Fibroblast of skin of abdomen (primary cell): ENCODE results near the gene CTDSP2.
A peak's percentile ranks its signal among the peaks of the same experiment; 100 is the strongest.

ENCODE experiments used
- DNase-seq: peaks from one replicate; pipeline ENCODE4 v3.0.0-alpha.2; 2013

Gene CTDSP2

DNA sequence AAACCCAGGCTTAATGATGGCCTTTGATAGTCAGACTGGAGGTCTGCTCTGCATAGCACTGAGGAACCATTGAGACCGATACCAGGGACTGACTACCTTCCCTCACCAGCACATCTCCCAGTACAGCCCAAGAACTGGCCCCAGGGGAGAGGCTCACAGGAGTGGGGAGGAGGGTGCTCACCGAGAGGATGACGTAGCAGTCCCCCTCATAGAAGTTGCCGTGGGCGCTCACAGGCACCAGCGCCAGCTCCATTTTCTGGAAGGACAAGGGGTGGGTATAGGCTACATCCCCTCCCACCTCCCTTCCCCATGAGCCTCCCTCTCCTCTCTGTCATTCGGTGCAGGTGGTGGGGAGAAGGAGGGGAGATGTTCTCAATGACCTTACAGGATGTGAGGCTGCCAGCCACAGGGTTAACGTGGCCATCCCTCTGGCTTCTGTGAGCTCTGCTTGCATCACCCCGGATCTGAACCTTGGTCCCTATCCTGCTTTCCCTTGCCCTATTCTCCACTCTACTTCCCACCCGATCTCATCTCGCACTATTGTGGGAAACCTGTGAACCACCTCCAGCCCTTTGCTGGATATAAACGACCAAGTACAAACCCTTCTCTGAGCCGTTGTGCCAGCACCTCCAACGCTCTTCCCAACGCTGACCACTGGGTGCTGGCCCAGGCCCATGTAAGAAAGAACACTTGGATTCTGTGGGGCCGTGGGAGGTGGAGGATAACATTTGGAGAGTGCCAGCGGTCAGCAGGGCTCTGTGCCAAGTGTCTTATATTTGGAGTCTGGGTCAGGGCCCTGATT is 32.4 kb downstream of the CTDSP2 start:
- no peak for DNase-seq

DNA sequence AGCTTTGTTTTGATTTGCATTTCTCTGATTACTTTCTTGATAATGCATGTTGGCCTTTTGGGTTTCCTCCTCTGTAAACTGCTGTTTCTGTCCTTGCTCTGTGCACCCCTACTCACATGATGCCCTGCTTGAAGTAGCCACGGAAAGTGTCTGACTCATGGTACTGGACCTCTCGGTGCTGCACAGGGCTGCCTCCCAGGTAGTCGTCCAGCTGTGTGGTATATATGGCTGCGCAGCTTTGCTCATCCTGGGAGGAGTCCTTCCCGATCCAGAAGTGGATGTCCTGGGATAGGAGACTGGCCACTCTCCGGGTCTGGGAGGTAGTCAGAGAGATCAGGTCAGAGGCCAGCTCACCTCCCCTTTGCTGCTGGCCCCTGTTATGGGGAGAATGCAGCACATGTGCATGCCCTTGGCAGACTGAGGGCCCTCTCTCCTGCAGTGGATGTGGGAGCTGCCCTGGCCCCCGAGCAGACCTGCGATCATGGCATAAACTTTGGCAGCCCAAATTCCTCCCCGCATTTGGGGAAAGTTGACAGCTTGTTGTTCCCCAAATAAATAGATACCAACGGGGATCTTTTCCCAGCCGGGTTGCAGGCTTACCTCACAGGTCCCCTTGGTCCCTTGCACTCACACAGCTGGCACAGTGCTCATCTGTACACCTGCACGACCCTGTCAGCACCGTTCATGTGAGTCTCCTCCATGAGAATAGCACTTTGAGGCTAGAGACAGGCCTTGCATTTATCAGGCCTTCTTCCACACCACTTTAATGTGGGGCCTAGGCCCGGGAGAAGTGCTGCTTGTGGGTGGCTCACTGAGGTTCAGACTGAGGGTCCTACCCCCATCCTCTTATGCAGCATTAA is 33.2 kb downstream of the CTDSP2 start:
- DNase-seq = no peak

DNA sequence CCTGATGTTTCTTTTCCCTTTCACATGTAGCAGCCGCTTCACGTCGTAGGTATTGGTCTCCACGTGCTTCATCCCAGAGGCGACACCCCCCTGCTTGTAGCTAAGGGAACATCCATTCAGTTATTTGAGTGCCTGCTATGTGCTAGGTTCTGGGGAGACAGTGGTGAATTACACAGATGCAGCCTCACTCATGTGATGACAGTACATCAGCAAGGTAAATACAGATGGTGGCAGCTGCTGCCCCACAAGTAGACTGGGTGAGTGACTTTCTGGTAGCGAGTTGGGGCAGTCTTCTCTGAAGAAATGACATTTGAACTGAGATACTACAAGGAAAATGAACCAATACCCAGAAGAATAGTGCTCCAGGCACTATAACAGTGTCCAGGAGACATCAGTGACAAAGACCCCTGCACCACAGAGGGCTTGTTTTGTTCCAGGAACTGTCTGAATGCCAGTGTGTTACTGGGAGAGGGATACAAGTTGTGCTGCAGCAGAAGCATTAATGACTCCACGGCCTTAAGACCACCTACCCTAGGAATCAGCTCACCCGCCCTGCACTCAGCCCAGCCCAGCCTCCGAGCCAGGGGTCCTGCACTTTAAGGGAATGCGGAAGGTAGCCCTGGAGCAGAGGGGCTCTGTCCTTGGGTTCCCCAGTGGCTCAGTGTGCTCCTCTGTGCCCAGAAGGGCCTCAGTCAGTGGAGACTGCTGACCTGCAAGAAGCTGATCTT is 35.3 kb downstream of the CTDSP2 start:
- no peak for DNase-seq

DNA sequence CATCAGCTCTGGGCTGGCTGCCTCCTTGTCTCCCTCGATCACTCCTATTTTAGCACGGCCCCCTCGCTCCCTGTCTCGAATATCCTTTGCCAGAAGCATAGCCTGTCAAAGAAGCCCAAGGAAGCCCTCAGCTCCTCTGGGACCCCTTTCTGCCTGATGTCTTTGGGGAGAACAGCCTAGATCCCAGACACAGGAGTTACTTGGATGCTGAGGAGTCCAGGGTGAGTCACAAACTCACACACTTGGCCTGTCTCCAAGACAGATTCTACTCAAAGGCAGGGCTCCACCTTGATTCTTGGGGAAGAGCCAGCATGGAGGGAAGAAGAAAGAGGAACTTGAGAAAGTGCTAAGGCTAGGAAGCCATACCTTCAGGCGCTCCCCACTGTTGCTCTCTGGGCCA is 36.1 kb downstream of the CTDSP2 start:
- peak; percentile 64 for DNase-seq

DNA sequence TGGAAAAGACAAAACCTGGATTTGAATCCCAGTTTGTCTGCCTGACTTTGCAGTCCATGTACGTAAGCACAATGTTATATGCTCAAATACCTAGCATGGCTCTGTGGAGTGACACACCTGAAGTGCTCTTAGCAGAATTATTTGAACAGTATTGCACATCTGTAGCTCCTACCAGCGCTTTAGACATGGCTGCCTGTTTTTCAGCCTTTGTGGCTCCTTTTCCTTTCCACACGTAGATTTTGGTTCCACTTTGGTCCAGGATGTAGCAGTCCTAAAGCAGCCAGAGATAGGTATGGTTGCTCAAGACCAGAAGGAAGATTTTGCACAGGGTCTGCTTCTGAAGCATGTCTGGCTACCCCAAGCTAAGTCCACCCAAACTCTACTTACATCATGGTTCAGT is 37.1 kb downstream of the CTDSP2 start:
- DNase-seq = no peak

DNA sequence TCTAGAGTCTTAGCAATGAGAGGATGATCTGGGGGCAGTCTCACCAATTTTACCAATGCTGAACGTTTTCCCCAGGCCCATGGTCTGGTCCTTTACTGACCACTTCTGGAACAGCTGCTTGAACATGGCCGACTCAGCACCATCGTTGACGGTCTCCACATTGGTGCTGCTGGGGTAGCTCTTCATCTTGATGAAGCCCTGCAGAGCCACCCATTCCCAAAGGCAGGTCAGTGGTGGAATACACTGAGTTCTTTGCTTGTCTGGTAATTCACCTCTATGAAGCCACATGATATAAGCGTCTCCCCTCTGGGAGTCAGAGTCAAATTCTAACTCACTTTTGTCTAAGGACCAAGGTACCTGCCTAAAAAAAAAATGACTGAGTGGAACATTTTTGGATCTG is 38.2 kb downstream of the CTDSP2 start:
- no peak for DNase-seq

DNA sequence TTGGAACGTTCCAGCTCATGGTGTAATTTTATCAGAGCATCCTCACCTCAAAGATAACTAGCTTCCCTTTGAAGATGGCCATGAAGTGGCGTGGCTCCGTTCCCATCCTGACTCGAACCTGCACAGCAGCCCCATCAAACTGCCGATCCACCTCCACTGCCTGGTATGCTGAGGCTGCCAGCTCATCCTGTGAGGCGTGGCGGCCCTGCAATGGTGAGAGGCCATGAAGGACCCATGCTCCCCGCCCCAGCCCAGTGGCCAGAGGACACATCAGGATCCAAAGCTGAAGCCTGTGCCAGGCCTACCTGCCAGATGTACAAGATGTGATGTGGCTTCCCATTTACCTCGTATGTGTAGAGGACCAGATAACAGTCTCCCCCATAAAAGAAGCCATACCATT is 39.2 kb downstream of the CTDSP2 start:
- no peak for DNase-seq

DNA sequence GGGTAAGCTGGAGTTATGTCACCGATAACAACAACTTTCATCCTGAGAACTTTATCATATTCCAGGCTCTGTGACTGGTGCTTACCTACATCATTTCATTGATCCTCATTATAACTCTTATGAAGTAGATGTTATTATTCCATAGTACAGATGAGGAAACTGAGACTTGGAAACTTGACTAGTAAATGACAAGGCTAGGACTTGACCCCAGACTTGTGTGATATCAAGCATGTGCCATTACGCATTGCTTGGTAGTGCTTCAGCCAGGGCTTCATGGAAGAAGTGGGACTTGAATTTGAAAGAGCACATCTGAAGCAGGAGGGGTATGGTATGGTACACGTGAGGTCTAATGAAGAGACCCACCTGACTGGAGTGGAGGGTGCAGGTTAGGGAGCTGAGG is 39.9 kb downstream of the CTDSP2 start:
- no peak for DNase-seq

DNA sequence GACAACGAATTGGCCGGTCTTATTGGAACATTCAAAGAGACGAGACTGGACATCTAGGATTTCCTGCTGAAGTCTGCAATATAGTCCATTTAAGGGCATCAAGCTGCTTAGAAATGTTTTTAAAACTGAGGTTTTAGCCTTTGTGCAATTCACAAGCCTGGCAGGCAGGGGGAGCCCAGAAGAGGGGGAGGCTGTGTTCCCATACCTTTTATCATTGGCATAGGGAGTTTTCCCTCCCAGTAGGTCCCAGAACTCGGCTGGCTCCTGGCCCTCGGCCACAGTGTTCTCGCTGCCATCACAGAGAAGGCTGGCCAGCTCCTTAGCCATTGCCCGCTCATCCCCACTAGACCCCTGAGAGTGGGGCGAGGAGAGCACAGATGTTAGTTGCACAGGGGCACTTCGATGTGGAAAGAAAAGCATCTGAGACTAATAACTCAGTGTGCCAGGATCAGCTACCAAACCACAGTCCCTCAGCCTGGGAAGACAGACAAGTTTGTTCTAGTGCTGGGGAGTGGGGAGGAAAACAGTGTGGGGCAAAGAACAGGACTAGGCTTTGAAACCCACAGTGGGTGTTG is 43.1 kb downstream of the CTDSP2 start:
- peak; percentile 45 for DNase-seq

DNA sequence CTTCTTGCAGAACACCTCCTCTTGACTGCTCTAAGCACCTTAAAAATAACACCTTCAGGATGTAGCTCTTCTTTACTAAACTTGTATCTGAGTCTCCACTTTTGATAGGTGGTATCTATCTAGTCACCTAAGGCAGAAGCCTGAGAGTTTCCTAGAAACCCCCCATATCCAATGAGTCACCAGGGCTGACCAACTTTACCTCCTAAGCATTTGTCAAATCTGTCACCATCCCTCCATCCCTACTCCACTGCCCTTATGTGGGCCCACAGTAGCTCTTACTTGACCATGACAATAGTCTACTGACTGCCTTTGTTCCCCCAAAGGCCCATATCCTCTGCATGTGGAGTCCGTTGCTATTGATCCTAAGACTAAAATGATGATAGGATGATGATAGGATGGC is 43.9 kb downstream of the CTDSP2 start:
- no peak for DNase-seq

DNA sequence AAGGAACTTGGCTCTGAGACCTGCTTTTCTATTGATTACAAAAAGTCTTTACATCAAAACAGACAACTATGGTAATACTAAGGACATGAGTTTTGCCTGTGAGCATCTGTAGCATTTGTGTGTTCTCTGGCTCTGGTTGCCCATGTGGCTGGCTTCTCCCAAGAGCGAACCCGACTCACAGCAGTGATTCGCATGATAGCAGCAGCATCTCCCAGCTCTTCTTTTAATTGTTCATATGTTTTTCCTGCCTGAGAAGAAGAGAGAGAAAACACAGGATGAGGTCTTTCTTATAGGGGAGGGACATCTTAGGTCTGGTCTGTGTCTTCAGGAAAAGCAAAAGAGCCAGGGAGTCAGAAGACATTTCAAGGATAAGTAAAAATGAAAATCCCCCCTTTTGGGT is 45.6 kb downstream of the CTDSP2 start:
- no peak for DNase-seq

DNA sequence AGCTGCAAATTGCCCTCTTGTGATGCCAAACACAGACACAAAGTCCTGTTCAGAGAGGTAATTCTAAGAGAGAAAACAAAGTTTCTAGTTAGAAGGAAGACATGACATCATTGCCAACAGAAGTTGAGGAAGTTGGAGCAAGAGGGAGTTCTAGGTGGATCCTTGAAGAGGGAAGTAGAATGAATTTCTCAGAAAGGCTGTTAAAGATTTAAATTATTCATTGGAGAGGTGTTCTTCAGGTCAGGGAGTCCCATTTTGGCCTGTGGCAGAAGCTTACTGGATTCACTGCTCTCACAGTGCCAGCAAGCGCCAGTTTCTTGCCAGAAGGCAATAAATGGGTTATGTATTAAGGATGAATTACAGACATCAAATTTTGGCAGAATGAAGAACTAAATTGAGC is 48.6 kb downstream of the CTDSP2 start:
- DNase-seq = no peak

DNA sequence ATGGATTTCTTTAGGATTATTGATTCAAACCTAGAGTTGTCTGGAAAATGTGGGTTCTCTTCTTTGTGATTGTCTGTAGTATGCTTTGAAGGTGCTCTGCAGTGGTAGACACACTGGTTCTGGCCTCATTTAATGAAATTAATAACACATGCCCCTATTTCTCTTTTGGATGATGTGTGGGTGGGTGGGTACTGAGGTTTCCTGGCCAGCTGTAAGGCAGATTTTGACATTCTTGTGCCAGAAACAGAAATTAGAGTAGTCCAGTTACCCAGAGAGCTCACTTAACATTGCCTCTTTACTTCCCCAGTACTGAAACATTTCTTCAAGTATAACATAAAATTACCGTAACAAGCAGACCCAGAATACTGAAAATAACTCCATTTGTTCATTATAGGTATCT is 49.5 kb downstream of the CTDSP2 start:
- DNase-seq = no peak

DNA sequence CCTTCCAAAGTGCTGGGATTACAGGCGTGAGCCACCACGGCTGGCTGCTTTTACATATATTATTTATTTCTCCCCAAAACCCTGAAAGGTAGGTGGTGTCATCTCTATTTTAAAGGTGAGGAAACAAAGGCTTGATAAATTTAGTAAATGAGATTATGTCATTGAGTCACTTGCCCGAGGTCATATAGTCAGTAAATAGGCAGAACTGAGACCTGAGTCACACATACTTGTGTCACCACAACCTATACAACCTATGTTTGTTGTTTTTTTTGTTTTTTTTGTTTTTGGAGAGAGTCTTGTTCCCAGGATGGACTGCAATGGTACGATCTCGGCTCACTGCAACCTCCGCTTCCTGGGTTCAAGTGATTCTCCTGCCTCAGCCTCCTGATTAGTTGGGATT is 51.2 kb downstream of the CTDSP2 start:
- DNase-seq = no peak

DNA sequence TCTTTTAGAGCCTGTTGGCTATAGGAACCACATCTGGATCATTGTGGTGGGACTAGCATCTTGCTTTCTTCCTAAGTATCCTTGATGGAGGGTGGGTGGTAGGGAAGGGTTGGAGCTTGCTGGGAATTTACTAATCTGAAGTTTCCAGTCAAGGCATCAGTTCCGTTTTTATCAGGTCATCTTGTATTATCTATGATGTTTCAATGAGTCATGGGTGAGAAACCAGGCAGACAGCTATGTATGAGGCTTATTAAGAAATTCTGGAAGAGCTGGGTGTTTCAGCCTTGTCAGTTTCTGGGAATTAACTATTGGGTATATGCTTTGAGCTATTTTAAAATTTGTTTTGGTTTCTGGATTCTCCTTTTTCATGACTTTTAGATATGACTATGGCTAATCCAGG is 52.6 kb downstream of the CTDSP2 start:
- peak; percentile 81 for DNase-seq

DNA sequence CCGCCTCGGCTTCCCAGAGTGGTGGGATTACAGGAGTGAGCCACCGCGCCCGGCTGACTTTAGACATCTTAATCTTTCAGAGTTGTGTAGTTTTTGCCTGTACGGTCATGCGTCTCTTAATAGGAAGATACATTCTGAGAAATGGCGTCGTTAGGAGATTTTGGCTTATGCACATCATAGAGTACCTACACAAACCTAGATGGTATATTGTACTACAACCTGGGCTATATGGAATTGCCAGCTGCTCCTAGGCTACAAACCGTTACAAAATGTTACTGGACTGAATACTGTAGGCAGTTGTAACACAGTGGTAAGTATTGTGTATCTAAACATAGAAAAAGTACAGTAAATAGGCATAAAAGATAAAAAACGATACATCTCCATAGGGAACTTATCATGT is 62.7 kb downstream of the CTDSP2 start:
- DNase-seq = no peak

DNA sequence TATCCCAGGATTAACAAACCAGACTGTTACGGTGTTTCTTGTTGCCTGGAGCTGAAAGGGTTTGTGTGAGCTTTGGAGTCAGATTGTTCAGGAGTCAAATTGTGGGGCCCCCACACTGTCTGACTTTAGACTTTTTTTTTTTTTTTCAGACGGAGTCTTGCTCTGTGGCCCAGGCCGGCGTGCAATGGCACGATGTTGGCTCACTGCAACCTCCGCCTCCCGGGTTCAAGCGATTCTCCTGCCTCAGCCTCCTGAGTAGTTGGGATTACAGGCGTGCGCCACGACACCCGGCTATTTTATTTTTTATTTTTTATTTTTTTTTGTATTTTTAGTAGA is 63.1 kb downstream of the CTDSP2 start:
- no peak for DNase-seq

DNA sequence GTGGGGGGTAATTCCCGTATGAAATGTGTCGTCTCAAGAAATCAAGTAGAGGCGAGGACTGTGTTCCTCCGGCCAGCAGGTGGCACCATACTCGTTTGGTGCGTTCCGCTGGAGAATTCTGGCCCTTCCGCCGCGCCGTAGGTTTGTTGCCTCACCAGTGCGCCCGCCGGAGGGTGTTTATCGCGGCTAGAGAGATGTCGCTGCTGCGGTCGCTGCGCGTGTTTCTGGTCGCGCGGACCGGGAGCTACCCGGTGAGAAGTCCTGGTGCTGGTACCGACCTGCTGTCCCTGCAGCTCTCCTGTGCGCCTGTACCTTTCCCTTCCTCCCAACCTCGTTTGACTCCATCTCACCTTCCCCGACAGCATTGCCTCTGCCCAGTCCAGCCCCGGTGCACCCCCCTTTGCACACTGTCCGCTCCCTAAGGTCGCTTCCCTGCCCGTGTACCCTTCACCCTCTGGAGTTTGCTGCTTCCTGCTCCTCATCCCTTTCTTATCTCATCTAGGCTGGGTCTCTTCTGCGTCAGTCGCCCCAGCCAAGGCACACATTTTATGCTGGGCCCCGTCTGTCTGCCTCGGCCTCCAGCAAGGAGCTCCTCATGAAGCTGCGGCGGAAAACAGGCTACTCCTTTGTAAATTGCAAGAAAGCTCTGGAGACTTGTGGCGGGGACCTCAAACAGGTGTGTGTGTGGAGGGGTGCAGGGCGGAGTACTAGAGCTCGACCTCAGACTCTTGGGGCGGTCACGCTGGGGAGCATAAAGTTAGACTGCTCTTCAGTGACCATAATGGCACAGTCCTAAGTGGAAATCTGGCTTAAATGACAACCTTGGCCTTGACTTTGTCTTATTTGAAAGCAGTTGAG is 63.7 kb downstream of the CTDSP2 start, which contains the start of gene TSFM:
TSS of gene TSFM (plus strand) at position 180 of the 858 bp plus-strand sequence. CDS start at position 195, 15 bp downstream.
- peak; percentile 92 for DNase-seq

DNA sequence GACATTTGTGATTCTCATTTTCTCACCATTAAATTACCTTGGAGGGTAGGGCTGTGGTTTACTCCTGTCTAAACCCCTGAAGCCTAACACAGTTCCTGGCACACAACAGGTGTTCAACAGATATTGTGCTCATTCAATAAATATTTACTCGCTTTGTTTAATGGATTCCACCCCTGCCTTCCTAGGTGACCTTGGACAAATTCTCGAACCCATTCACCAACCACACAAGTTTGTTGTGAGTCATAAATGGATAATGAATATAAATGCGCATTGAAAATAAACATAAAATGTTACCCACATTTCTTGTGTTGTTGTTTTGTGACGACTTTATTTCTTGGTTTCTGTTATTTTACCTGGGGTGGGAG is 64.3 kb downstream of the CTDSP2 start:
- DNase-seq = no peak

DNA sequence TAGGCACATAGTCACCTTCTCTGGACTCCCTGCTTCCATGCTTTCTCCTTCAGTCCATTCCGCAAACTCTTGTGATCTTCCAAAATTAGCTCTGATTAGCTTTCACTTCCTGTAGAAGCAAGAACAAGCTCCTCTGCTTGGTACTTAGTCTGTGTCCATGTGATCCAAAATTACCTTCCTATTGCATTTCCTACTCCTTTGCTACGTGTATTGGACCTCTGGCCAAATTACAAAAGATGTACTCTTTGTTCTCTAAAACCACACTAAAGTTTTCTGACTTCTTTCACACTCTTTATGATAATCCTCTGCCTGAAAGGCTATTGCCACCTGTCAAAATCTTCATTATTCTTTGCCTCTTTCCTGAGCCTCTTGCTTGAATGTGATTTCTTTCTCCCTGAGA is 64.7 kb downstream of the CTDSP2 start:
- DNase-seq = no peak

DNA sequence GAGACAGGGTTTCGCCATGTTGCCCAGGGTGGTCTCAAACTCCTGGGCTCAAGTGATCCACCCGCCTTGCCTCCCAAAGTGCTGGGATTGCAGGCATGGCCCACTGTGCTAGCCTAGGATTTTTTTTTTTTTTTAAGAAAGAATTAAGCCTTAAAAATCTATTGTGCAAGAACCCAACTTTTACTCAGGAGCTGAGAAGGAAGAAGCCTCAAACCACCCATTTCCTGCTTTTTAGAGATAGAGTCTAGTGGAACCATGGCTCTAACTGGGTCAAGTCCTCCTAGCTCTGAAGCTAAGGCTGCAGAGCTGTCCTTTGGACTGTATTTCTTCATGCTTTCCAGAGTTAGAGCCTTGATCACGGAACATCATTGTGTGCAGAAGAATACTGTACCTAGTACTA is 65.3 kb downstream of the CTDSP2 start:
- no peak for DNase-seq

DNA sequence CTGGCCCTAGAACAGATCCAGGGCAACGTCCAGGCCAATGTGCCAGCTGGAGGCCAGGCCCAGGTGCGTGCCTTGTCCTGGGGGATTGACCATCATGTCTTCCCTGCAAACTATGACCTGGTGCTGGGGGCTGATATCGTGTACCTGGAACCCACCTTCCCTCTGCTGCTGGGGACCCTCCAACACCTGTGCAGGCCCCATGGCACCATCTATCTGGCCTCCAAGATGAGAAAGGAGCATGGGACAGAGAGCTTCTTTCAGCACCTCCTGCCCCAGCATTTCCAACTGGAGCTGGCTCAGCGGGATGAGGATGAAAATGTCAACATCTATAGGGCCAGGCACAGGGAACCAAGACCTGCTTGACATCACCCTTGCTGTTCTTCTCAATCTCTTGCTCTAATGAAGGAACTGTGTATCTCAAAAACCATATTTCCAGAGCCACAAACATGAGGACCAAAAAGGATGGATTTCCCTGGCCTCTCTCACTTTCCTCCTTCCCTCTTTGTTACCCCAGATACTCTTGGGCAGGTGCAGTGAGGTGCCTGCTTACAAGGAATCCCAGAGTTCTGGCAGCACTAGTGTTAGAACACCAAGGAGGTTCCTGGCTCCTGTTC is 66.1 kb downstream of the CTDSP2 start:
- DNase-seq = no peak
